ENCODE results near the gene PGBD5. TPM values are rescaled to one million over a fixed set of nuclear protein-coding genes. Genes with fewer than 3 reads are reported as not detected.
"Not testable (repeated sequence)": the region's sequence is repeated elsewhere in the genome, so short reads cannot be mapped to it uniquely, and the experiment has no call there.

PGBD5 gene
- total RNA-seq, result 15.5 TPM
- long read RNA-seq, full-length matches to known transcripts, result 11 of 14 reads
- long read RNA-seq, partial matches to known transcripts, result 3 of 14 reads
- long read RNA-seq, other reads (novel, unspliced or antisense), result 0 of 14 reads

- intact Hi-C loops (cut with DNase I), result loop anchor here (5.0 kb wide), 1 partner anchor 91 kb away; no protein-coding TSS in a partner anchor
- peak; percentile 86 for DNase-seq (ENCODE audit: missing footprints)
- peak; percentile 96 for ATAC-seq
These were observed at the start of gene PGBD5 for GRCh38 chr1:230426246-230427093. PGBD5 (minus strand) TSS chr1:230426332; CDS start chr1:230425928, 404 bp downstream.

GRCh38 chr1:230474924-230475323, 48.8 kb upstream of the PGBD5 start:
- intact Hi-C loops (cut with DNase I); DNase-seq (ENCODE audit: missing footprints); ATAC-seq: not testable (repeated sequence)

- intact Hi-C loops (cut with DNase I); DNase-seq (ENCODE audit: missing footprints); ATAC-seq: not testable (repeated sequence)
These were observed 44.6 kb upstream of the PGBD5 start for GRCh38 chr1:230470750-230471149.

GRCh38 chr1:230469271-230469670, 43.1 kb upstream of the PGBD5 start:
- DNase-seq (ENCODE audit: missing footprints) (no peak), ATAC-seq (no peak)
- intact Hi-C loops (cut with DNase I), result no loop called here

GRCh38 chr1:230465691-230466090, 39.6 kb upstream of the PGBD5 start:
- ATAC-seq (no peak), DNase-seq (ENCODE audit: missing footprints) (no peak)
- intact Hi-C loops (cut with DNase I), result no loop called here

GRCh38 chr1:230464671-230465070, 38.5 kb upstream of the PGBD5 start:
- DNase-seq (ENCODE audit: missing footprints), result no peak
- peak; percentile 56 for ATAC-seq
- intact Hi-C loops (cut with DNase I), result no loop called here

- intact Hi-C loops (cut with DNase I), result no loop called here
- peak; percentile 74 for ATAC-seq
These were observed 37.6 kb upstream of the PGBD5 start for GRCh38 chr1:230463760-230464159.

GRCh38 chr1:230463326-230463725, 37.2 kb upstream of the PGBD5 start:
- DNase-seq (ENCODE audit: missing footprints), result no peak
- intact Hi-C loops (cut with DNase I), result no loop called here
- no peak for ATAC-seq

More at GRCh38 chr1:230463760-230464159, 37.6 kb upstream of the PGBD5 start:
- DNase-seq (ENCODE audit: missing footprints), result no peak

GRCh38 chr1:230459465-230459864, 33.3 kb upstream of the PGBD5 start:
- intact Hi-C loops (cut with DNase I), result no loop called here
- no peak for DNase-seq (ENCODE audit: missing footprints)
- ATAC-seq, result no peak

- ATAC-seq, result no peak
- no peak for DNase-seq (ENCODE audit: missing footprints)
These were observed 32.4 kb upstream of the PGBD5 start for GRCh38 chr1:230458509-230458908.

GRCh38 chr1:230456478-230456877, 30.3 kb upstream of the PGBD5 start:
- ATAC-seq (no peak), DNase-seq (ENCODE audit: missing footprints) (no peak)
- intact Hi-C loops (cut with DNase I), result no loop called here

More at GRCh38 chr1:230458509-230458908, 32.4 kb upstream of the PGBD5 start:
- intact Hi-C loops (cut with DNase I), result no loop called here

GRCh38 chr1:230455291-230455690, 29.2 kb upstream of the PGBD5 start:
- ATAC-seq (no peak), DNase-seq (ENCODE audit: missing footprints) (no peak)
- intact Hi-C loops (cut with DNase I), result no loop called here

- intact Hi-C loops (cut with DNase I), result no loop called here
- DNase-seq (ENCODE audit: missing footprints) (no peak), ATAC-seq (no peak)
These were observed 27.2 kb upstream of the PGBD5 start for GRCh38 chr1:230453377-230453776.

- DNase-seq (ENCODE audit: missing footprints) (no peak), ATAC-seq (no peak)
- intact Hi-C loops (cut with DNase I), result no loop called here
These were observed 15.3 kb upstream of the PGBD5 start for GRCh38 chr1:230441183-230442029.

- no peak for ATAC-seq
- DNase-seq (ENCODE audit: missing footprints), result no peak
- intact Hi-C loops (cut with DNase I), result no loop called here
These were observed 9.0 kb upstream of the PGBD5 start for GRCh38 chr1:230435108-230435507.

GRCh38 chr1:230431527-230431926, 5.4 kb upstream of the PGBD5 start:
- intact Hi-C loops (cut with DNase I), result no loop called here
- ATAC-seq (no peak), DNase-seq (ENCODE audit: missing footprints) (no peak)

- intact Hi-C loops (cut with DNase I), result no loop called here
- no peak for ATAC-seq
- no peak for DNase-seq (ENCODE audit: missing footprints)
These were observed 4.4 kb upstream of the PGBD5 start for GRCh38 chr1:230430499-230430898.

- intact Hi-C loops (cut with DNase I), result loop anchor here (5.0 kb wide), 1 partner anchor 88 kb away; no protein-coding TSS in a partner anchor
- DNase-seq (ENCODE audit: missing footprints), result no peak
- no peak for ATAC-seq
These were observed 3.1 kb upstream of the PGBD5 start for GRCh38 chr1:230429067-230429735.

GRCh38 chr1:230427981-230428380, 1.8 kb upstream of the PGBD5 start:
- ATAC-seq, result no peak
- intact Hi-C loops (cut with DNase I), result loop anchor here (5.0 kb wide), 1 partner anchor 89 kb away; no protein-coding TSS in a partner anchor
- no peak for DNase-seq (ENCODE audit: missing footprints)

All from Right ventricle myocardium inferior (tissue), 1 donor.